Upper lobe of left lung (tissue), 6 donors: ENCODE measurements around the gene LRRC8D. TPM values are rescaled to one million over a fixed set of nuclear protein-coding genes. Genes with fewer than 3 reads are reported as not detected.

Source experiments
- ATAC-seq, 2 donors: fragments of 200-7000 bp; cut with Tn5 transposase; one replicate each; pipeline ENCODE4 v1.9.1; 2022; ENCODE audit warnings: mild to moderate bottlenecking in 2 of 2, moderate library complexity in 2 of 2; ENCODE audit not compliant: low FRiP score in 2 of 2
- DNase-seq, 2 donors: peaks; one replicate each; pipeline ENCODE4 v3.0.0-alpha.2; 2019 to 2020
- H3K27ac ChIP-seq, 4 donors: fragments of 200-600 bp; sonication (generic); one replicate each; pipeline ENCODE4 v1.5.1; 2016 to 2019
- H3K27me3 ChIP-seq, 4 donors: fragments of 200-600 bp; sonication (generic); one replicate each; pipeline ENCODE4 v1.5.1; 2017 to 2019
- H3K36me3 ChIP-seq, 4 donors: fragments of 200-600 bp; sonication (generic); one replicate each; pipeline ENCODE4 v1.5.1; 2016 to 2019
- H3K4me1 ChIP-seq, 4 donors: fragments of 200-600 bp; sonication (generic); one replicate each; pipeline ENCODE4 v1.5.1; 2018 to 2019
- H3K4me3 ChIP-seq, 4 donors: fragments of 200-600 bp; sonication (generic); one replicate each; pipeline ENCODE4 v1.5.1; 2017 to 2019; ENCODE audit warnings: mild to moderate bottlenecking in 2 of 4, moderate library complexity in 1 of 4
- H3K9me3 ChIP-seq, 4 donors: fragments of 200-600 bp; sonication (generic); one replicate each; pipeline ENCODE4 v1.5.1; 2018 to 2019
- EP300 ChIP-seq, 4 donors: sonication (generic); formaldehyde crosslinking; IDR thresholded peaks; one replicate each; pipeline ENCODE4 v1.5.1; 2017; ENCODE audit warnings: antibody characterized with exemption in 4 of 4, control low read depth in 2 of 4
- POLR2A ChIP-seq, 4 donors: fragments of 450-650 bp; IDR thresholded peaks; one replicate each; pipeline ENCODE4 v1.5.1; 2016 to 2017; ENCODE audit warnings: antibody characterized with exemption in 4 of 4, mild to moderate bottlenecking in 2 of 4
- POLR2AphosphoS5 ChIP-seq, 2 donors: sonication (generic); formaldehyde crosslinking; IDR thresholded peaks; one replicate each; pipeline ENCODE4 v1.5.1; 2017; ENCODE audit warnings: antibody characterized with exemption in 2 of 2
- WGBS, 2 donors: methylation state at CpG; one replicate each; pipeline ENCODE4 v1.1.5; 2017 to 2018; 5-methylcytosine and 5-hydroxymethylcytosine counted together
- total RNA-seq, 6 donors: library from RNA; depleted of rRNA in 4 of 6; stranded (reverse); fragments of >200 nt in 4 of 6; gene quantifications; one replicate each; pipeline versions ENCODE4 v1.1.0 to v1.2.1, GENCODE V29; 2016 to 2021
- TF ChIP-seq, protein P1 (sequence below), 6 experiments: fragments of 450-650 bp in 4 of 6; fragments of 200-600 bp in 2 of 6; sonication (generic) in 2 of 6; IDR thresholded peaks; one replicate each; pipeline ENCODE4 v1.5.1; 2016 to 2019; ENCODE audit warnings: antibody characterized with exemption in 6 of 6
- donor health status: DM: no; HTN: no; CAD: no; lungs with moderate emphysema.
- donor health status: DM: no; HTN: yes; CAD: no; lungs with severe emphysema.

Gene LRRC8D
- total RNA-seq, 6 donors from 2014 or later, result 3.7 to 24.0 (median 12.2) TPM

DNA sequence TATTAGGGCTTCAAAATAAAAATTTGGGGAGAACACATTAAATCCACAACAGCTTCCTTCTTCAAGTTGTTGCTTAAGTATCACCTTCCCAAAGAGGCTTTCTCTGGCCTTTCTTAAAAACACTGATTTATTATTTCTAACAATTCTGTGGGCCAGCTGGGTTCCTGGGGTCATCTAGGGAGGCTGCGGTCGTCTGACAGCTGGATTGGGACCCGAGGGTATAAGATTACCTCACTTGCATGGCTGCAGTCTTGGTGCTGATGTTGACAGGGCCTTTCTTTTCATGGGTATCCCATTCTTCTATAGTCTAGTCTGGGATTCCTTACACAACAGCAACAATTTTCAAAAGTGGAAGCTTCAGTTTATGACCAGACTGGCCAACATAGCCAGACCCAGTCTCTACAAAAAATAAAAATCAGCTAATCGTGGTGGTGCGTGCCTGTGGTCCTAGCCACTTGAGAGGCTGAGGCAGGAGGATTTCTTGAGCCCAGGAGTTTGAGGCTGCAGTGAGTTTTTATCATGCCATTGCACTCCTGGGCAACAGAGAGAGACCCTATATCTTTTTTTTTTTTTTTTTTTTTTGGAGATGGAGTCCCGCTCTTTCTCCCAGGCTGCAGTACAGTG, 128.0 kb downstream of the LRRC8D start:
- DNase-seq, result no peak
- no peaks in the 10 kb centered on the region for H3K9me3 ChIP-seq
- TF ChIP-seq POLR2A (IDR thresholded peaks at IDR 0.05) (no peak), EP300 (IDR thresholded peaks at IDR 0.05) (no peak), POLR2AphosphoS5 (IDR thresholded peaks at IDR 0.05) (no peak)
- TF ChIP-seq, protein P1, sequence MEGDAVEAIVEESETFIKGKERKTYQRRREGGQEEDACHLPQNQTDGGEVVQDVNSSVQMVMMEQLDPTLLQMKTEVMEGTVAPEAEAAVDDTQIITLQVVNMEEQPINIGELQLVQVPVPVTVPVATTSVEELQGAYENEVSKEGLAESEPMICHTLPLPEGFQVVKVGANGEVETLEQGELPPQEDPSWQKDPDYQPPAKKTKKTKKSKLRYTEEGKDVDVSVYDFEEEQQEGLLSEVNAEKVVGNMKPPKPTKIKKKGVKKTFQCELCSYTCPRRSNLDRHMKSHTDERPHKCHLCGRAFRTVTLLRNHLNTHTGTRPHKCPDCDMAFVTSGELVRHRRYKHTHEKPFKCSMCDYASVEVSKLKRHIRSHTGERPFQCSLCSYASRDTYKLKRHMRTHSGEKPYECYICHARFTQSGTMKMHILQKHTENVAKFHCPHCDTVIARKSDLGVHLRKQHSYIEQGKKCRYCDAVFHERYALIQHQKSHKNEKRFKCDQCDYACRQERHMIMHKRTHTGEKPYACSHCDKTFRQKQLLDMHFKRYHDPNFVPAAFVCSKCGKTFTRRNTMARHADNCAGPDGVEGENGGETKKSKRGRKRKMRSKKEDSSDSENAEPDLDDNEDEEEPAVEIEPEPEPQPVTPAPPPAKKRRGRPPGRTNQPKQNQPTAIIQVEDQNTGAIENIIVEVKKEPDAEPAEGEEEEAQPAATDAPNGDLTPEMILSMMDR (IDR thresholded peaks at IDR 0.05), result no peak
- no peak overlapping the region for H3K27ac ChIP-seq
- ATAC-seq, result no peak
- H3K4me1 ChIP-seq, result no peaks in the 10 kb centered on the region
- WGBS, 2 donors, result 92 to 95% methylated on average over 6 of the region's 6 CpGs
- no peak overlapping the region for H3K4me3 ChIP-seq
- no peaks in the 10 kb centered on the region for H3K36me3 ChIP-seq
- no peaks in the 10 kb centered on the region for H3K27me3 ChIP-seq

DNA sequence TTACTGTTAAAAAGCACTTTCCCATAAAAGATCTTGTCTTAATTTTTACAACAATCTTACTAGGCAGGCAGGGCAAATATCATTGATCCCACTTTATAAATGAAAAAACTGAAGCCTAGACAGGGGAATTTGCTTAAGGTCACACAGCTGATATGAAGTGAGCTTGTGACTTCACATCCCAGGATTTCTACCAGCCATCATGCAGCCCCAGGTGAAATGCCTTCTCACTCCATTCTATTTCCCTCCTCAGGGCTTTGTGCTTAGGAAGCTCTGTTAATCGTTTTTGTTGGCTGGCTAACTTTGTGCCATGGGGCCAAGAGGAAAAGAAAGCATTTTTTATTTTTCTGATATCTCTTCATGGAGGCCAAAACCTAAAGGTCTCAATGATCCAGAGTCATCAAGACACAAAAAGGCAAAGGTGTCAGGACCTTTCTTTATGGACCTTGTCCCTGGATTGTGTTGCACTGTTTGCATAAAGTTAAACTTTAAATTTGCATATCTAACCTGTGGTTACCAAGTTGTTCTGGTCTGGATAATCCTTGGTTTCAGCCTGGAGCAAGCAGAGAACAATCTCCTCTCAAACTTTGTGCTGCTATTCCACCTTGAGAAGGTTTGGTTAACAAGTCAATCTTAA, 129.3 kb downstream of the LRRC8D start:
- DNase-seq, result no peak
- H3K4me3 ChIP-seq, result no peak overlapping the region
- no peak overlapping the region for H3K27ac ChIP-seq
- H3K9me3 ChIP-seq, result no peaks in the 10 kb centered on the region
- no peak for TF ChIP-seq POLR2A (IDR thresholded peaks at IDR 0.05)
- no peak for TF ChIP-seq POLR2AphosphoS5 (IDR thresholded peaks at IDR 0.05)
- TF ChIP-seq, protein P1 (IDR thresholded peaks at IDR 0.05), result no peak
- TF ChIP-seq EP300 (IDR thresholded peaks at IDR 0.05), result no peak
- no peaks in the 10 kb centered on the region for H3K36me3 ChIP-seq
- ATAC-seq, result no peak
- 26 to 30% methylated on average over 1 of the region's 1 CpG for WGBS, 2 donors
- H3K4me1 ChIP-seq, result no peaks in the 10 kb centered on the region
- H3K27me3 ChIP-seq, result no peaks in the 10 kb centered on the region

DNA sequence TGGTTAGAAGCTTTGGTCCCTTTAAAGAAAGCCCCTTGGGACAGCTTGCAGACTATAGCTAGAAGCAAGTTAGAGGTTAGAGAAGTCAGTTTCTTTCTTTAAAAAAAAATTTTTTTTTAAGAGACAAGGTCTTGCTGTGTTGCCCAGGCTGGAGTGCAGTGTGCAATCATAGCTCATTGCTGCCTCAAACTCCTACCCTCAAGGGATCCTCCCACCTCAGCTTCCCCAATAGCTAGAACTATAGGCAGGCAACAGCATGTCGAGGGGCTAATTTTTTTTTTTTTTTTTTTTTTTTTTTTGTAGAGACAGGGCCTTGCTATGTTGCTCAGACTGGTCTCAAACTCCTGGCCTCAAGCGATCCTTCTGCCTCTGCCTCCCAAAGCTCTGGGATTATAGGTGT, 129.9 kb downstream of the LRRC8D start:
- Histone ChIP-seq H3K27ac (no peak overlapping the region), H3K4me3 (no peak overlapping the region), H3K9me3 (no peaks in the 10 kb centered on the region), H3K4me1 (no peaks in the 10 kb centered on the region), H3K36me3 (no peaks in the 10 kb centered on the region), H3K27me3 (no peaks in the 10 kb centered on the region)
- TF ChIP-seq POLR2A (IDR thresholded peaks at IDR 0.05) (no peak), EP300 (IDR thresholded peaks at IDR 0.05) (no peak), POLR2AphosphoS5 (IDR thresholded peaks at IDR 0.05) (no peak)
- TF ChIP-seq, protein P1 (IDR thresholded peaks at IDR 0.05), result no peak
- ATAC-seq (no peak), DNase-seq (no peak)
- WGBS, 2 donors, result 92 to 95% methylated on average over 2 of the region's 2 CpGs

DNA sequence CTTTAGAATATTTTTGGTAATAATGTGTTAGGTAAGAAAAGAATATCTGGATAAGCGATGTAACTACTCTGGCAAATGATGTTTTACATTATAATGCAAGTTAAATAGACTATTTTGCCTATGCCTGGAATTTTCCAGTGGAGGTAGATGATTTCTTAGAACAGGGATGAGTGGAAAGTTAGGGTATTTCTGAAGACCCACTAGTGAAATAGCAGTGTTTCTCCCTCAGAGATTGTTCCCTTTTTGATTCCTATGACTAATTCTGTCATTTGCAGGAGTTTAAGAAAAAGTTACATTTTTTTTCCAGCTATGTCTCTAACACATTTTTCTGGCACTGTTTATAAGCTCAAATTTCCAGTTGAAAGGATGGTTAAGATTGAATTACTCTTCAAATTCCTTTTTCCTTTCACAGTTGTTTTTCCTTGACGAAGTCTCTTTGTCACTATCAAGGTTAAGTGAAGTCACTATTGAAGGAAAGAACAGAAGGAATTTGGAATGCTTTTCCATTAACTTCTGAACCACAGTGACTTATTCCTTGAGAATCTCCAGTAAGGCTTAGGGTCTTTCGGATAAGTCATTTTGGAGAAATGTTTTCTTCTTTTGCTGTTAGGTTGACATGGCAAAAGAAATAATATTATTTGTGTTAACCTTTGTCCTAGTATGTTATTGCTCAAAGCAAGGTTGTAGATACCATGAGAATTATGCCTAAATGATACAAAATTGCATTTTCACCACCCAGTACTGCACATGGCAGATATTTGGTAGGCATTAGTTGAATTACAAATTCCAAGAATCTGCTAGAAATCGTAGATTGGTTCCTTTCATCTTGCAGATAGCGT, 131.2 kb downstream of the LRRC8D start:
- TF ChIP-seq POLR2A (IDR thresholded peaks at IDR 0.05) (no peak), POLR2AphosphoS5 (IDR thresholded peaks at IDR 0.05) (no peak)
- TF ChIP-seq, protein P1 (IDR thresholded peaks at IDR 0.05), result no peak
- WGBS, 2 donors, result 92 to 93% methylated on average over 5 of the region's 5 CpGs
- no peak overlapping the region for H3K4me3 ChIP-seq
- no peaks in the 10 kb centered on the region for H3K36me3 ChIP-seq
- ATAC-seq, result no peak
- H3K27ac ChIP-seq, result no peak overlapping the region
- no peaks in the 10 kb centered on the region for H3K9me3 ChIP-seq
- H3K4me1 ChIP-seq, result no peaks in the 10 kb centered on the region
- no peak for DNase-seq
- no peaks in the 10 kb centered on the region for H3K27me3 ChIP-seq
